ENCODE measurements around the gene SWI5.

SWI5 gene

GRCh38 chr9:128310461-128310860 is 34.4 kb downstream of the SWI5 start:
- TF ChIP-seq PATZ1 (CRISPR knock-in tag; IDR thresholded peaks at IDR 0.05; ENCODE audit: borderline replicate concordance) (no peak), ZNF70 (CRISPR knock-in tag; IDR thresholded peaks at IDR 0.05) (no peak), TSHZ2 (CRISPR knock-in tag; IDR thresholded peaks at IDR 0.05) (no peak), SNAI2 (CRISPR knock-in tag; IDR thresholded peaks at IDR 0.05) (no peak), POU6F1 (CRISPR knock-in tag; IDR thresholded peaks at IDR 0.05; ENCODE audit: borderline replicate concordance, low read depth) (no peak), ZFP30 (CRISPR knock-in tag; IDR thresholded peaks at IDR 0.05) (no peak), PPARA (CRISPR knock-in tag; IDR thresholded peaks at IDR 0.05; ENCODE audit: borderline replicate concordance) (no peak), TOX (CRISPR knock-in tag; IDR thresholded peaks at IDR 0.05; ENCODE audit: borderline replicate concordance) (no peak), CSRNP3 (CRISPR knock-in tag; IDR thresholded peaks at IDR 0.05) (no peak), TCF4 (CRISPR knock-in tag; IDR thresholded peaks at IDR 0.05; ENCODE audit: borderline replicate concordance) (no peak), ZC3H10 (CRISPR knock-in tag; IDR thresholded peaks at IDR 0.05) (no peak), ZNF565 (CRISPR knock-in tag; conservative IDR thresholded peaks at IDR 0.05; ENCODE audit: low read depth) (no peak)
- no peak for ATAC-seq

GRCh38 chr9:128314697-128315096 is 38.6 kb downstream of the SWI5 start:
- ATAC-seq, result no peak
- no peak for TF ChIP-seq ZNF565 (CRISPR knock-in tag; conservative IDR thresholded peaks at IDR 0.05; ENCODE audit: low read depth)
- no peak for TF ChIP-seq SNAI2 (CRISPR knock-in tag; IDR thresholded peaks at IDR 0.05)
- TF ChIP-seq ZFP3 (CRISPR knock-in tag; IDR thresholded peaks at IDR 0.05), result no peak
- TF ChIP-seq ZC3H10 (CRISPR knock-in tag; IDR thresholded peaks at IDR 0.05), result no peak
- no peak for TF ChIP-seq TCF4 (CRISPR knock-in tag; IDR thresholded peaks at IDR 0.05; ENCODE audit: borderline replicate concordance)
- no peak for TF ChIP-seq GLIS3 (CRISPR knock-in tag; IDR thresholded peaks at IDR 0.05)
- no peak for TF ChIP-seq PPARA (CRISPR knock-in tag; IDR thresholded peaks at IDR 0.05; ENCODE audit: borderline replicate concordance)
- no peak for TF ChIP-seq PATZ1 (CRISPR knock-in tag; IDR thresholded peaks at IDR 0.05; ENCODE audit: borderline replicate concordance)
- TF ChIP-seq CREB5 (CRISPR knock-in tag; IDR thresholded peaks at IDR 0.05; ENCODE audit: low read depth), result no peak
- no peak for TF ChIP-seq TSHZ2 (CRISPR knock-in tag; IDR thresholded peaks at IDR 0.05)
- TF ChIP-seq ZFP30 (CRISPR knock-in tag; IDR thresholded peaks at IDR 0.05), result no peak

Data from SK-N-SH treated with all-trans-retinoic acid at 6 μM for 48 hours (cell line).